ENCODE data around the gene ETNK2.

DNA sequence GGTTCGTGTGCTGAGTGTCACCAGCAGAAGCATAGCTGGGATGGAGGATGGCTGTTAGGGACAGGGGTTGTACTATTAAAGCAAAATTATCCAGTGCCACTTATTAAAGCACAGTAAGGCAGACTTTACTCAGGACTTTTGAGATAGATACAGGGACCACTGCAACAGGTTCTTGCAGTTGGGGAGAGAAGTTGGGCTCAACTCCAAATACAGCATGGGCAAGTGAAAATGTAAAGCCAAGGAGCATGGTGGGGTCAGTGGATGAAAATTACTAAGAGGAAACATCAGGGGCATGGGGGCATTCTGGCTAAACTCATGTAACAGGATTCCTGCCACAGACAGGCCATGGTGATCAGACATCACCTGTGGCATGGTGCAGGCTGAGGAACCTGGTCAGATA, 29.3 kb upstream of the ETNK2 start:
- TF ChIP-seq POLR2A (IDR thresholded peaks at IDR 0.05) (no peak), POLR2AphosphoS5 (IDR thresholded peaks at IDR 0.05) (no peak)
- TF ChIP-seq, protein P1, sequence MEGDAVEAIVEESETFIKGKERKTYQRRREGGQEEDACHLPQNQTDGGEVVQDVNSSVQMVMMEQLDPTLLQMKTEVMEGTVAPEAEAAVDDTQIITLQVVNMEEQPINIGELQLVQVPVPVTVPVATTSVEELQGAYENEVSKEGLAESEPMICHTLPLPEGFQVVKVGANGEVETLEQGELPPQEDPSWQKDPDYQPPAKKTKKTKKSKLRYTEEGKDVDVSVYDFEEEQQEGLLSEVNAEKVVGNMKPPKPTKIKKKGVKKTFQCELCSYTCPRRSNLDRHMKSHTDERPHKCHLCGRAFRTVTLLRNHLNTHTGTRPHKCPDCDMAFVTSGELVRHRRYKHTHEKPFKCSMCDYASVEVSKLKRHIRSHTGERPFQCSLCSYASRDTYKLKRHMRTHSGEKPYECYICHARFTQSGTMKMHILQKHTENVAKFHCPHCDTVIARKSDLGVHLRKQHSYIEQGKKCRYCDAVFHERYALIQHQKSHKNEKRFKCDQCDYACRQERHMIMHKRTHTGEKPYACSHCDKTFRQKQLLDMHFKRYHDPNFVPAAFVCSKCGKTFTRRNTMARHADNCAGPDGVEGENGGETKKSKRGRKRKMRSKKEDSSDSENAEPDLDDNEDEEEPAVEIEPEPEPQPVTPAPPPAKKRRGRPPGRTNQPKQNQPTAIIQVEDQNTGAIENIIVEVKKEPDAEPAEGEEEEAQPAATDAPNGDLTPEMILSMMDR (IDR thresholded peaks at IDR 0.05), result no peak
